ENCODE results near the gene ADARB2. TPM values are rescaled to one million over a fixed set of nuclear protein-coding genes. Genes with fewer than 3 reads are reported as not detected.

ADARB2 gene
- total RNA-seq, 1 donor from 2014 or later = under 0.01 TPM

DNA sequence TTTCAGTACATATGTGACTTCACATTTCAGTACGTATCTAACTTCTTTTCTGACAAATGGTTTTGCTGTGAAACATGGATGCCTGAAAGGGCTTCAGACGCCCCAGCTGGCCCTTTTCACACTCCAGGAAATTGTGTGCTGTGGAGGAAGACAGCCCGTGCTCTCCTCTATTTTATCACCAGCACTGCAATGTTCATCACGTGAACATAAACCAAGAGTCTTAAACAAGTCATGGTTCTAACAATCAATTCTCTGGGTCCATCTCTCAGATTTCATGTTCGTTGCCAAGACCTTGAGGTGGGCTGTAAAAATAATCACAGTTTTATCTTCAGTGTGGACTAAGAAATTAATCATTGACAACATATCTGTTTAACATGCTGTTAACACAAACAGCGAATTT is 539.9 kb downstream of the ADARB2 start:
- H3K9me3 ChIP-seq (ENCODE audit: control insufficient read depth in 3 of 3, low read length in 3 of 3) = no peaks in the 10 kb centered on the region
- H3K9ac ChIP-seq (ENCODE audit: low read depth in 1 of 3, low read length in 3 of 3) = no peak overlapping the region
- no peak overlapping the region for H3K27ac ChIP-seq (ENCODE audit: low read depth, low read length)
- H3K27me3 ChIP-seq (ENCODE audit: control insufficient read depth in 3 of 3, insufficient read depth in 3 of 3, low read length in 3 of 3) = peaks cover 3 to 31% (median 9%) of the 10 kb centered on the region in 3 donors
- H3K4me1 ChIP-seq (ENCODE audit: control insufficient read depth in 3 of 3, insufficient read depth in 3 of 3, low read length in 3 of 3) = no peaks in the 10 kb centered on the region
- no peak overlapping the region for H3K4me3 ChIP-seq (ENCODE audit: low read length in 3 of 3)
- H3K36me3 ChIP-seq (ENCODE audit: control insufficient read depth in 3 of 3, insufficient read depth in 3 of 3, low read length in 3 of 3) = no peaks in the 10 kb centered on the region

DNA sequence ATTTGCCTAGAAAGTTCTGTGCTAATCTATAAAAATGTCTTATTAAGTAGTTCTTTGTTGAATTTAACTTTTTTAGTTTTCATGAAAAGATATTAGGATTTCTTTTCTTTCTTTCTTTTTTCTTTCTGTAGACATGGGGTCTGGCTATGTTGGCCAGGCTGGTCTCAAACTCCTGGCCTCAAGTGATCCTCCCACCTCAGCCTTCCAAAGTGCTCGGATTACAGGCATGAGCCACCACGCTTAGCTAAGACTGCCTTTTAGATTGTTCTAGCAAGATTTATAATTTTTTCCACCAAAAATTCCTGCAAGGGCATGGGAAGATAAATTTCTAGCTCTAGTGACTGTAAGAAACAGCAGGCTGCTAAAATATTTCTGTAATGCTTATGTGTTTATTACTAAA is 540.7 kb downstream of the ADARB2 start:
- Histone ChIP-seq H3K4me1 (ENCODE audit: control insufficient read depth in 3 of 3, insufficient read depth in 3 of 3, low read length in 3 of 3) (no peaks in the 10 kb centered on the region), H3K27me3 (ENCODE audit: control insufficient read depth in 3 of 3, insufficient read depth in 3 of 3, low read length in 3 of 3) (peaks cover 3 to 28% (median 7%) of the 10 kb centered on the region in 3 donors), H3K36me3 (ENCODE audit: control insufficient read depth in 3 of 3, insufficient read depth in 3 of 3, low read length in 3 of 3) (no peaks in the 10 kb centered on the region), H3K9me3 (ENCODE audit: control insufficient read depth in 3 of 3, low read length in 3 of 3) (no peaks in the 10 kb centered on the region), H3K4me3 (ENCODE audit: low read length in 3 of 3) (no peak overlapping the region), H3K27ac (ENCODE audit: low read depth, low read length) (no peak overlapping the region), H3K9ac (ENCODE audit: low read depth in 1 of 3, low read length in 3 of 3) (no peak overlapping the region)

DNA sequence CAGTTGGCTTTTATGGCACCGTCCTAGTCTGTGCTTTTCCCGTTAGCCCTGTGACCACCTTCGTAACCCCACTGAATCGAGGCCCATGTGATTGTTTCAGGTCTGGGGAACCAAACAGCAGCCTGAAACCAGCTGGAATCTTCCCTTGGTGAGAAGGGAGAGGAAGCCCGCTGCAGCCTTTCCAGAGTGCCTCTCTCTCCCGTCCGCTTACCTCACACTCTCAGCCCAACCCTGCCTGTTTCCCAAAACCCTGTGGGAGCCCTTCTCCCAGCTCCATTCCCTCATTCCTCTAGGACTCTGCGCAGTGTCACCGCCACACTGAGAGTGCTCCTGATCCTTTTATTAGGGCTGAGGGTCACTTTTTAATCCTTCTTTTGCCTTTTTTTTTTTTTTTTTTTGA is 541.5 kb downstream of the ADARB2 start:
- Histone ChIP-seq H3K27me3 (ENCODE audit: control insufficient read depth in 3 of 3, insufficient read depth in 3 of 3, low read length in 3 of 3) (peaks cover 3 to 32% (median 9%) of the 10 kb centered on the region in 3 donors), H3K36me3 (ENCODE audit: control insufficient read depth in 3 of 3, insufficient read depth in 3 of 3, low read length in 3 of 3) (no peaks in the 10 kb centered on the region), H3K9ac (ENCODE audit: low read depth in 1 of 3, low read length in 3 of 3) (no peak overlapping the region), H3K9me3 (ENCODE audit: control insufficient read depth in 3 of 3, low read length in 3 of 3) (no peaks in the 10 kb centered on the region), H3K4me3 (ENCODE audit: low read length in 3 of 3) (no peak overlapping the region), H3K4me1 (ENCODE audit: control insufficient read depth in 3 of 3, insufficient read depth in 3 of 3, low read length in 3 of 3) (no peaks in the 10 kb centered on the region), H3K27ac (ENCODE audit: low read depth, low read length) (no peak overlapping the region)

DNA sequence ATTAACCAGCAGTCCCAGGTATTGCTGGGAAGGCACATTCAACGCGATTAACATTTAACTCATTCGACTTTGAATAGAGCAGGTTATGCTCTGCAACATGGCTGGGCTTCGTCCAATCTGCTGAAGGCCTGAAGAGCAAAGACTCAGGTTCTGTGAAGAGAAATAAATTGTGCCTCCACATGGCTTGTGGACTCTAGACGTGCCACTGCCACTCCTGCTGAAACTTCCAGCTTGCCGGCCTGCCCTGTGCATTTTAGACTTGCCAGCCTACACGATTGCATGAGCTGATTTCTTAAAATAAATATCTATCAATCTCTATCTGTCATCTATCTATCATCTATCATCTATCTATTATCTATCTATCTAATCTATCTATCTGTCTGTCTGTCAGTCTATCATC is 543.2 kb downstream of the ADARB2 start:
- Histone ChIP-seq H3K36me3 (ENCODE audit: control insufficient read depth in 3 of 3, insufficient read depth in 3 of 3, low read length in 3 of 3) (no peaks in the 10 kb centered on the region), H3K9me3 (ENCODE audit: control insufficient read depth in 3 of 3, low read length in 3 of 3) (no peaks in the 10 kb centered on the region), H3K4me1 (ENCODE audit: control insufficient read depth in 3 of 3, insufficient read depth in 3 of 3, low read length in 3 of 3) (no peaks in the 10 kb centered on the region), H3K27me3 (ENCODE audit: control insufficient read depth in 3 of 3, insufficient read depth in 3 of 3, low read length in 3 of 3) (peaks cover 9 to 28% (median 14%) of the 10 kb centered on the region in 3 donors), H3K4me3 (ENCODE audit: low read length in 3 of 3) (no peak overlapping the region), H3K27ac (ENCODE audit: low read depth, low read length) (no peak overlapping the region), H3K9ac (ENCODE audit: low read depth in 1 of 3, low read length in 3 of 3) (no peak overlapping the region)

DNA sequence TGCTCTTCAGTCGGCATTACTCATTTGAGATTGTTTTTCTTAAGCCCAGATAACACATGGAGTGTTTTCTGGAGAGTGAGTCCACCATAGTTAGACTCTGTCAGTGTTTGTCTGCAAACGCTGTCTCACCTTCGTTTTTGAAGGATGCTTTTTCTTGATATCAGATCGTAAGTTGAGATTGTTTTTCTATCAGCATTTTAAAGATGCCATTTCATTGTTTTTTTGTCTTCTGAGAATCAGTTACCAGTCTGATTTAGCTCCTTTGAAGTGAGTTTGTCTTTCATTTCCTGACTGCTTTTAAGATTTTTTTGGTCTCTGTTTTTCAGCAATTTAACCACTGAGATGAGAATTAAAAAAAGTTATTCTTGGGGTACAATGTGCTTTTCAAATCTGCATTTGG is 543.8 kb downstream of the ADARB2 start:
- H3K9ac ChIP-seq (ENCODE audit: low read depth in 1 of 3, low read length in 3 of 3) = no peak overlapping the region
- no peaks in the 10 kb centered on the region for H3K4me1 ChIP-seq (ENCODE audit: control insufficient read depth in 3 of 3, insufficient read depth in 3 of 3, low read length in 3 of 3)
- no peaks in the 10 kb centered on the region for H3K36me3 ChIP-seq (ENCODE audit: control insufficient read depth in 3 of 3, insufficient read depth in 3 of 3, low read length in 3 of 3)
- no peak overlapping the region for H3K27ac ChIP-seq (ENCODE audit: low read depth, low read length)
- H3K4me3 ChIP-seq (ENCODE audit: low read length in 3 of 3) = no peak overlapping the region
- peaks cover 6 to 22% (median 17%) of the 10 kb centered on the region in 3 donors for H3K27me3 ChIP-seq (ENCODE audit: control insufficient read depth in 3 of 3, insufficient read depth in 3 of 3, low read length in 3 of 3)
- H3K9me3 ChIP-seq (ENCODE audit: control insufficient read depth in 3 of 3, low read length in 3 of 3) = no peaks in the 10 kb centered on the region

DNA sequence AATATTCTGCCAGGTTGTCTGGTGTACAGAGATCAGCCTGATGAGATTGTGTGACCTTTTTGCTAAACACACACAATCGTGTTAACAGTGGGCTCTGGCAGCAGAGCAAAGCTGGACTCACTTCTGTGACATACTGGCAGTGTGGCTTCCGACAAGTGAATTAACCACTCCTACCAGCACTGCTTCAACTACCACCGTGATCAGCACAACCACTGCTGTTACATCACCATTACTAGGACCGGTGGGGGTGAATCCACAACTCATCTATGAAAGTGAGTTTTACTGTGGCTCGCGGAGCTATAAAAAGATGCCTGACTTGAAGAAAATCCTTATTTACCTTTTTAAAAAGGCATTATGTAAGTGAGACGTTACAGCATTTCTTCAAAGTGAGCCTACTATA is 545.6 kb downstream of the ADARB2 start:
- H3K36me3 ChIP-seq (ENCODE audit: control insufficient read depth in 3 of 3, insufficient read depth in 3 of 3, low read length in 3 of 3) = no peaks in the 10 kb centered on the region
- H3K4me3 ChIP-seq (ENCODE audit: low read length in 3 of 3) = no peak overlapping the region
- H3K27ac ChIP-seq (ENCODE audit: low read depth, low read length) = no peak overlapping the region
- peaks cover 10 to 25% (median 17%) of the 10 kb centered on the region in 3 donors for H3K27me3 ChIP-seq (ENCODE audit: control insufficient read depth in 3 of 3, insufficient read depth in 3 of 3, low read length in 3 of 3)
- no peaks in the 10 kb centered on the region for H3K4me1 ChIP-seq (ENCODE audit: control insufficient read depth in 3 of 3, insufficient read depth in 3 of 3, low read length in 3 of 3)
- no peaks in the 10 kb centered on the region for H3K9me3 ChIP-seq (ENCODE audit: control insufficient read depth in 3 of 3, low read length in 3 of 3)
- H3K9ac ChIP-seq (ENCODE audit: low read depth in 1 of 3, low read length in 3 of 3) = no peak overlapping the region

DNA sequence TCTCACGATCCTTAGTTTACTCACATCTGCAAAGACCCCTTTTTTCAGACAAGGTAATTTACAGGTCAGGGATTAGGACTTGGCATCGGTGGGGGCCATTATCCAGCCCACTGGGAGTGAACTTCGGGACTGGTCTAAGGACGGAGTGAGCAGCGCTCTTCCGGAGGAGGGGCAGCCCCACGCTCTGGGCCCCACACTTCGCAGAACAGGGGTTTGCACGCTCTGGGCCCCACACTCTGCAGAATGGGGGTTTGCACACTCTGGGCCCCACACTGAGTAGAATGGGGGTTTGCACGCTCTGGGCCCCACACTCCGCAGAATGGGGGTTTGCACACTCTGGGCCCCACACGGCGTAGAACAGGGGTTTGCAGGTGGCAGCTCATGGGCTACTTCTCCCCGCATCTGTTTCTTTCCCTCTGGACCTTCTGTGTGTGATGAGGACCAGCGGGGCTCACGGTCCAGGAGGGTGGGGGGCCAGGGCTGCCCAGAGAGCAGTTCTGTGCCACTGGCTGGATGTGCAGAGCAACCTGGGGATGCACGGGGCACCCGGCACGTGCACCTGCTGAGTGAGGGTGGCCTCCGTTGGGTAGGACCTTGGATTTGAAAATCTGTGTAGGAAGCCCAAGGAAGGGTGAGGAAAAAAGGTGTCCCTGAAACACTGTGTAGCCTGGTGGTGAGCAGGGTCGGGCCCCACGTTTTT is 546.4 kb downstream of the ADARB2 start:
- Histone ChIP-seq H3K9ac (ENCODE audit: low read depth in 1 of 3, low read length in 3 of 3) (no peak overlapping the region), H3K4me1 (ENCODE audit: control insufficient read depth in 3 of 3, insufficient read depth in 3 of 3, low read length in 3 of 3) (no peaks in the 10 kb centered on the region), H3K27ac (ENCODE audit: low read depth, low read length) (no peak overlapping the region), H3K36me3 (ENCODE audit: control insufficient read depth in 3 of 3, insufficient read depth in 3 of 3, low read length in 3 of 3) (no peaks in the 10 kb centered on the region), H3K9me3 (ENCODE audit: control insufficient read depth in 3 of 3, low read length in 3 of 3) (no peaks in the 10 kb centered on the region), H3K27me3 (ENCODE audit: control insufficient read depth in 3 of 3, insufficient read depth in 3 of 3, low read length in 3 of 3) (peaks cover 10 to 29% (median 18%) of the 10 kb centered on the region in 3 donors), H3K4me3 (ENCODE audit: low read length in 3 of 3) (no peak overlapping the region)

DNA sequence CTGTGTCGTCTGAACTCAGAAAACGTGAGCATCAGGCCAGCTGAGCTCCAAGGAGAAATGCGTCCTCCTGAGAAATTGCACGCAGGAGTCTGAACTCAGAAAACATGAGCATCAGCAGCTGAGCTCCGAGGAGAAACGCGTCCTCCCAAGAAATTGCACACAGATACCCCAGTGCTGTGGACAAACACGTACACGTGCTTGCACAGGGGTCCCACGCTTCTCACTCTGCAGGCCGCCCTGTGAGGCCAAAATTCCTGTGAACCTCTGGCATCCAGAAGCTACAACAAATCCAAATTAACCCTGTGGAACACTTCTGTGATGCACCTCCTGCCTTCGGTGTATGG is 547.3 kb downstream of the ADARB2 start:
- no peak overlapping the region for H3K27ac ChIP-seq (ENCODE audit: low read depth, low read length)
- no peaks in the 10 kb centered on the region for H3K36me3 ChIP-seq (ENCODE audit: control insufficient read depth in 3 of 3, insufficient read depth in 3 of 3, low read length in 3 of 3)
- no peaks in the 10 kb centered on the region for H3K9me3 ChIP-seq (ENCODE audit: control insufficient read depth in 3 of 3, low read length in 3 of 3)
- H3K9ac ChIP-seq (ENCODE audit: low read depth in 1 of 3, low read length in 3 of 3) = no peak overlapping the region
- no peak overlapping the region for H3K4me3 ChIP-seq (ENCODE audit: low read length in 3 of 3)
- peaks cover 10 to 22% (median 20%) of the 10 kb centered on the region in 3 donors for H3K27me3 ChIP-seq (ENCODE audit: control insufficient read depth in 3 of 3, insufficient read depth in 3 of 3, low read length in 3 of 3)
- H3K4me1 ChIP-seq (ENCODE audit: control insufficient read depth in 3 of 3, insufficient read depth in 3 of 3, low read length in 3 of 3) = no peaks in the 10 kb centered on the region

DNA sequence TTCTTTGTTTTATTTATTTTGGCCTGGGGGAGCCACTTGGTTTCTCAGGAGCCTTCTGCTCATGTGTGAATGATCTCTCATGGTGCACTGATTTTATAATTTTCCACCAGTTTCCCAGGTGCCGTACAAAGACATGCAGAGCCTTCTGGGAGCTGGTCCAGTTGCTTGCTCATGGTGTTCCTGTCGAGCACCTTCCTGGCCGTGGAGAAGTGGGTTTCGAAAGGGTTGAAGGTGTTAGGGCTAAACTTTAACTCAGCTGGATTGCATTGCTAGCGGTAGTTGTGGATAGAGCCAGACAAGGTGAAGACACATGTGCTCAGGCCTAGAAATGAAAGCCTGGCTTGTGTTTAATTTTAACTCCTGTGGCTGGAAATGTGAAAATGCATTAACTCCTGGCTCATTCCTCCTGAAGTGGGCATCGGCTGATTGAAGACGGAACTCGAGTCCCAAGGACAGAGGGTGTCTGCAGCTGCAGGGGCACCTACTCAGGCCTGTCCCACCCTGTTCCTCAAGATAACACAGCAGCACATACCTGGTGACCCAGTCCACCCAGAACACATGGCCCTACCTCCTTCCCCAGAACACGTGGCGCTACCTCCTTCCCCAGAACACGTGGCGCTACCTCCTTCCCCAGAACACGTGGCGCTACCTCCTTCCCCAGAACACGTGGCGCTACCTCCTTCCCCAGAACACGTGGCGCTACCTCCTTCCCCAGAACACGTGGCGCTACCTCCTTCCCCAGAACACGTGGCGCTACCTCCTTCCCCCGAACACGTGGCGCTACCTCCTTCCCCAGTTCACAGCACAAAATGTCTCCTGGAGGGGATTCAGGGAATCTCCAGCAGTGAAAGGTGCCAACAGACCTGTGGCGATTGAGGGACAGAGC is 547.9 kb downstream of the ADARB2 start:
- H3K27me3 ChIP-seq (ENCODE audit: control insufficient read depth in 3 of 3, insufficient read depth in 3 of 3, low read length in 3 of 3) = peaks cover 13 to 23% (median 23%) of the 10 kb centered on the region in 3 donors
- H3K4me1 ChIP-seq (ENCODE audit: control insufficient read depth in 3 of 3, insufficient read depth in 3 of 3, low read length in 3 of 3) = no peaks in the 10 kb centered on the region
- H3K9me3 ChIP-seq (ENCODE audit: control insufficient read depth in 3 of 3, low read length in 3 of 3) = no peaks in the 10 kb centered on the region
- H3K27ac ChIP-seq (ENCODE audit: low read depth, low read length) = no peak overlapping the region
- no peaks in the 10 kb centered on the region for H3K36me3 ChIP-seq (ENCODE audit: control insufficient read depth in 3 of 3, insufficient read depth in 3 of 3, low read length in 3 of 3)
- no peak overlapping the region for H3K4me3 ChIP-seq (ENCODE audit: low read length in 3 of 3)
- no peak overlapping the region for H3K9ac ChIP-seq (ENCODE audit: low read depth in 1 of 3, low read length in 3 of 3)

DNA sequence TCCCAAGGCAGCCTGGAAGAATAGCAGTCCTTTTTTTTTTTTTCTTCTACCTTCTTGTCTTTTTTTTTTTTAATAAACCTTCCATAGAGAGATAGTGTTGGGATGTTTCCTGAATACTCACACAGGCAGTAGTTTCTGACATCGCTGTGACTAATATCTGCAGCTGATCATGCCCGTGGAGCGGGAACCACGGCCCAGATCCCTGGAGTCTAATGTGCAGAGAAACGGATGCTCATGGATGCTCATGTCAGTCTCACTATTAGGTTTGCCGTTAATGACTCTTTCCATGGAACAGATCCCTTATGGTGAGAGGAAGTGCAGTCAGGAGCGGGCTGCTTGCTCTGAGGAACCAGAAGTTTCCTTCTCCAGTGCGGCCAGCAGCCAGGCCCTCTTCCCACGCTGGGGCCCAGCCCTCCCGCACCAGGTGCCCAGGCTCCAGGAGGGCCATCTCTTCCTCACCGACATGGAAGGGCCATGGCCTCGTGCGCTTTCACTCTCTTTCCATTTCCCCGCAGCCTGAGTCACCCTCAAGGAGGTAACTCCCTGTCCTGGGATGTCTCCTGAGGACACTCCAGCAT is 548.7 kb downstream of the ADARB2 start:
- H3K9me3 ChIP-seq (ENCODE audit: control insufficient read depth in 3 of 3, low read length in 3 of 3) = no peaks in the 10 kb centered on the region
- no peak overlapping the region for H3K27ac ChIP-seq (ENCODE audit: low read depth, low read length)
- peaks cover 13 to 25% (median 25%) of the 10 kb centered on the region in 3 donors for H3K27me3 ChIP-seq (ENCODE audit: control insufficient read depth in 3 of 3, insufficient read depth in 3 of 3, low read length in 3 of 3)
- H3K9ac ChIP-seq (ENCODE audit: low read depth in 1 of 3, low read length in 3 of 3) = no peak overlapping the region
- H3K36me3 ChIP-seq (ENCODE audit: control insufficient read depth in 3 of 3, insufficient read depth in 3 of 3, low read length in 3 of 3) = no peaks in the 10 kb centered on the region
- H3K4me3 ChIP-seq (ENCODE audit: low read length in 3 of 3) = no peak overlapping the region
- H3K4me1 ChIP-seq (ENCODE audit: control insufficient read depth in 3 of 3, insufficient read depth in 3 of 3, low read length in 3 of 3) = no peaks in the 10 kb centered on the region

Data from skeletal muscle tissue (tissue), 4 donors.